Iris pigment epithelial cell (primary cell): ENCODE measurements around the gene GRK1.
"Not testable (repeated sequence)": the region's sequence is repeated elsewhere in the genome, so short reads cannot be mapped to it uniquely, and the experiment has no call there.

Experiments
- DNase-seq: peaks from one replicate; pipeline ENCODE4 v3.0.0-alpha.2; 2011; ENCODE audit warnings: low read depth

The GRK1 gene

GRCh38 chr13:113743366-113744195, 76.6 kb downstream of the GRK1 start:
- DNase-seq, result no peak

DNA sequence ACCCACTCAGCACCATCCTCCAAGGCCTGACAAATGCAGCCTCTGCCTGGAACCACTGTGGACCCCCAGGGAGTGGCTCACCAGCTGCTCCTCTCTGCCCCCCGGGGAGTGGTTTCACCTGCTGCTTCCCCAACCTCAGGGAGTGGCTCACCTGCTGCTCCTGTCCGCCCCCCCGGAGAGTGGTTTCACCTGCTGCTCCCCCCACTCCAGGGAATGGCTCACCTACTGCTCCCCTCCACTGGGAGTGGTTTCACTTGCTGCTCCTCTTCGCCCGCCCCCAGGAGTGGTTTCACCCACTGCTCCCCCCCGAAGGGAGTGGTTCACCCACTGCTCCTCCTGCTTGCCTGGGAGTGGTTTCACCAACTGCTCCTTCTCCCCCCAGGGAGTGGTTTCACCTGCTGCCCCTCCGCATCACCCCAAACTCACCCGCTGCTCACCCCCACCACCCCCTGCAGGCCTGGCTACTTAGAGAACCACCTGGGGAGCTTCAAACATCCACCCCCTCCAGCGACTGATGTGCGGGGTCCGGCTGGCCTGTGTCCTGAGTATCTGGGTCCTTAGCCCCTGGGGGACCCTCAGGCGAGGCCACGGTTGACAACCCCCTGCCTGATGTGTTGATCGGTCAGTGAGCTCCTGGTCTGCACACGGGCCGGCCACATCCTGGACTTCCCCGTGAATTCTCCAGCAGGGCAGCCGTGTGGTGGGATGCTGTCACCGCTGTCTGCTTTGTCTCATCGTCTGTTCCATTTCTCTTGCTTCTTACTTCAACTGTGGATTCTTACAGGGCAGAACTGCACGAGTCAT, 77.4 kb downstream of the GRK1 start:
- DNase-seq, result no peak

- no peak for DNase-seq
These were observed 78.0 kb downstream of the GRK1 start for GRCh38 chr13:113745059-113745458.

GRCh38 chr13:113745500-113746142, 78.6 kb downstream of the GRK1 start:
- not testable (repeated sequence) for DNase-seq

DNA sequence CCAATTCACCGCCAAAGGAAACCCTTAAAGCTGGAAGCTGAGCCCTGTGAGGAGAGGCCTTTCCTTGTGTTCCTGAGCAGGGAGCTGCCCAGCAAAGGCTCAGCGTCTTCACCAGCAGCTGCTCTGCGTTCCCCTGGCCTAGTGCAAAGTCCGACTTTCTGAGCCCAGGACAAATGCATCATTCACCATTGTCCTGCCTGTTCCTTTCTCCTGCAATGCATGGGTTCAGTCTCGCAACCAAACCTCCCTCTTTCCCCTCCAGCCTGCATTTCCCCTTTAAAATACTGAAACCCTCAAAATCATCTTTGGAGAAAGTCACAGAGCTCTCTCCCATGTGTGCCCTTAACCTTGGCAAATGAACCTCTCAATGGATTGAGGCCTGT, 79.1 kb downstream of the GRK1 start:
- no peak for DNase-seq

DNA sequence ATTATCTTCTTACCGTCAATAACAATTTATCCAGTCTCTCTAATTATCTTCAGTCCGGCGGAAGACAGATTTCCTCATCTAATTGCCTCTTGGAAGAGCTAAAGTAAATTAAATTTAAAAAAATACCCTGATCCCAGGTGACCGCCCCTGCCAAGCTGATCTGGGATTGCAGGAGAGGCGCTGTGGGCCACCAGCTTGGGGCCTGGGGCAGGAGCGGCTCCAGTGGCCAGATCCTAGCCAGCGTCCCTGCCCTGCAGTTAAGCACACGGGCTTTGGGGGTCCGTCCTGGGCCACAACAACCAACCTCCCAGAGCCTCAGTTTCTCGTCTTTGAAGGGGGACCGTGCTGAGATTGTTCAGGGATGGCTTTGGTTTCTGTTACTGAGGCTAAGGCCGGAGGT, 79.7 kb downstream of the GRK1 start:
- DNase-seq, result no peak

DNA sequence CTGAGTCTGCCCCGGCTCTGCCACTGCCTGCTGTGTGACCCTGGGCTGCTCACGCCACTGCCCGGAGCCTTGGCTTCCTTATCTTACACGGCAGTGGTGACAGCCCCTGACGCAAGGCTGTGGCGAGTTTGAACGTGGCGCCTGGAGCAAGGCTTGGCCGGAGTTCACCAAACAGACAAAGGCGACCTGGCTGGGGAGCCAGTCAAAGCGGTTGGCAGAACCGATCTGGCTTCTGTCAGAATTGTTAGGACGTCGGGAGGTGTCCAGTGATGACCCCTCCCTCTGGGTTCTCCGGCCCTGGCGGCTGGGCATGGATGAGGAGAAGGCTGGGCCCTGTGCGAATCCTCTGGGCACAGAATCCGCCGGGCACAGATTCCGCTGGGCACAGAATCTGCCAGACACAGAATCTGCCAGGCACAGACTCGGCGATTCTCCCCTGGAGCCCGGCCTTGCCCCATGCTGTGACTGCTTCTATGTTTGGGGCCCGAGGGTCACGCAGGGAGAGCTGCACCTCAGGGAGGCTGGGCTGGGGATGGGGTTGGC, 80.3 kb downstream of the GRK1 start:
- DNase-seq, result no peak

DNA sequence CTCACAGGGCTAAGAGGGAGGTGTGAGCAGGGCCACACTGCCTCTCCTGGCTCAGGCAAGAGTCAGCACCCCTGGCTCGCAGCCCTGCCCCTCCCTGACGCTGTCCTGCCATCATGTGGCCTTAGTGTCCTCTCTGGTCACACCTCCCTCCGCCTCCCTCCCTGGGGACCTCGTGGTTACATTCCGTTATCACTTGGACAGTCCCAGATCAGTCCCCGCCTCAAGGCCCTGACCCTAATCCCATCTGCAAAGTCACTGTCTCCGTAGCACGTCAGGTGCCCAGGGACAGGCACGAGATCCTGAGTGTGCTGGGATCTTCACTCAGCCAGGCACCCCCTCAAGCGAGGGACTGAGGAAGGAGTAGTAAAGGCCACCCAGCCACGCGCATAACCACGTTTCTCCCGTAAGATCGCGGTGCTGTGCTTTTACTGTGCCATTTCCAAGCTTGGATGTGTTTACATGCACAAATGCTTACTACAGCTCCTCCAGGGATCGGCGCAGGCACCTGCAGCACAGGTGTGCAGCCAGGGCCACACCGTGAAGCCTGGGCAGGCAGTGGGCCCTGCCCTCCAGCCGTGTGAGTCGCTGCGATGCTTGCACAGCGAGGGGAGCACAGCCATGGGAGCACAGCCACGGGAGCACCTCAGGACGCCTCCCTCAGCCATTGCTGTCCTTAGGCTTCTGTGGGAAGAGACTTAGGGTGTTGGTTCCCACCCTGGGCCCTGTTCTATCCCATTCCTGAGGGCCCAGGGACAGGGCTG, 81.3 kb downstream of the GRK1 start:
- DNase-seq, result no peak

DNA sequence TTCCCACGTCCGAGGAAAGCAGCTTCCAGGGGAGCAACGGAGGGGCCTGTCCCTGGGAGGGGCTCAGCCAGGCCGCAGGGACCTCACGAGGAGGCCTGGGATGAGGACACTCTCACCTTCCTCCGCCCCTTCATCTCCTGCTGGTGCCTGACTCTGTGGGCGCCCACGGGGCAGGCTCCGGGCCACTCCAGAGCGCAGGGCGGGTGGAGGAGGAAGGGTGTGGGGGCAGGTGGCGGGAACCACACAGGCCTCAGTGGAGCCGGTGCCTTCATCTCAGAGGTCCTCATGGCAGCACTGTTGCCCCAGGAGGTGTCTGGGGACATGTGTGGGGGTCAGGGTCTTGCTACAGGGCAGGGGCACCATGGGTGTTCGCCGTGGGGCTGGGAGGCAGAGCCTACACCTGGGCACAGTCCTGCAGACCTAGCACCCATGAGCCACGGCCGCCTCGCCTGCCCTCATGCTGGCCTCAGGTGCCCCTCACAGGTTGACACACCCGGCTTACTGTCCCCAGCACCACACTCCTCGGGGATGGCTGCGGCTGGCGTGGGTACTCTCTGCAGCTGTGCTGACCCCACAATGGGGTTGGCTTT, 81.9 kb downstream of the GRK1 start:
- no peak for DNase-seq

GRCh38 chr13:113749507-113749906, 82.5 kb downstream of the GRK1 start:
- DNase-seq, result no peak

DNA sequence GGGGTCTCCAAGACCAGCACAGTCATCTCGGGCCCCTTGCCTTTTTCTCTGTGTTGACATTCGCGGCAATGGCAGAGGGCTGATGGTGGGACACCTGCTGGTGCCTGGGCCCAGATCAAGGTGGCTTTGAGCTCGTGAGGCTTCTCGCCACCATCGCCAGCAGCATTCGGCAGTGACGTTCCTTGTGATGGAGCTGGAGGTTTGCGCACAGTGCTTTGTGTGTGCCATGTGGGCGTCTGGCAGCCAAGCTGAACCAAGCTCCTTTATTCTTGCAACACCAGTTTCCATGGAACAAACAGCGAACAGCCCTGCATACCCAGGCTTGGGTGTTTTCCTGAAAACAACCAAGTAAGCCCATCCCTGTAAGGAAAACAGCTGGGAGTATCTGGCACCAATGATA, 82.9 kb downstream of the GRK1 start:
- no peak for DNase-seq

DNA sequence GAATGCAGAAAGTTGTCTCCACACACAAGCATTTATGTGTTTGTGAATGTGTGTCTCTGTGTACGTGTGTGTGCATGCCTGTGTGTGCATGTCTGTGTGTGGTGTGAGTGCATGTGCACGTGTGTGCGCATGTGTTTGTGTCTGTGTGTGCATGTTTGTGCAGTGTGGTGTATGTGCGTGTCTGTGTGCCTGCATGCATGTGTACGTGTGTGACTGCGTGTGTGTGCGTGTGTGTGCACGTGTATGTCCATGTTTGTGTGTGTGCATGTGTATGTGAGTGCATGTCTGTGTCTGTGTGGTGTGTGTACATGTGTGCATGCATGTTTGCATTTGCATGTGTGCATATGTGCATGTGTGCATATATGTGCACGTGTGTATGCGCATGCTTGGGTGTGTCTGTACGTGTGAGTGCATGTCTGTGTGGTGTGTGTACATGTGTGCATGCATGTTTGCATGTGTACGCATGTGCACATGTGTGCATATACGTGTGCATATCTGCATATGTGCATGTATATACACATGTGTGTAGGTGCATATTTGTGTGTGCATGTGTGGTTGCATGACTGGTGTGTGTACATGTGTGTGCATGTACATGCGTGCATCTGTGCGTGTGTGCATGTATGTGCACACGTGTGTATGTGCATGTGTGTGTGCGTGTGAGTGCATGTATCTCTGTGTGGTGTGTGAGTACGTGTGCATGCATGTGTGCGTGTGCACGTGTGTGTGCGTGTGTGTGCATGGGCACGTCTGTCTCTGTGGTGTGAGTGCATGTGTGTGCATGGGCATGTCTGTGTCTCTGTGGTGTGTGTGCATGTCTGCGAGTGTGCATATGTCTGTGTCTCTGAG, 83.8 kb downstream of the GRK1 start:
- no peak for DNase-seq

DNA sequence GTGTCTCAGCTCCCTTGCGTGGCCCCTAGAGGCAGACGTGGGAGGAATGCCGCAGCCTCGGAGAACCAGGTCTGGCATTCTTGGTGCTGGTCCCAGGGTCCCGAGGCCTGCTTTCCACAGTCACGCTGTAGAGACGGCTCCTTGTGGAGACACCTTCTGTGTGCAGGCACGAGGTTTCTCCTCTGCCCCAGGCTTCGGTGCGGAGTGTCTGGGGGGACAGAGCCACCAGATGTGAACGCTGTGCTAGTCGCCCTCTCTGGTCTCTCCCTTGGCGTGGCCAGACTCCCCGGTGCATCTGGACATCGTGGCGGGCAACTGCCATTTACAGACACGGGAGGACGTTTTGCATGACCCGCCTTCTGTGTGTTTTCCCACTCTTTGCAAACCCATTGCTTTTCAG, 84.5 kb downstream of the GRK1 start:
- no peak for DNase-seq

- not testable (repeated sequence) for DNase-seq
These were observed 85.4 kb downstream of the GRK1 start for GRCh38 chr13:113752211-113752986.

- DNase-seq, result no peak
These were observed 86.2 kb downstream of the GRK1 start for GRCh38 chr13:113753171-113753570.

DNA sequence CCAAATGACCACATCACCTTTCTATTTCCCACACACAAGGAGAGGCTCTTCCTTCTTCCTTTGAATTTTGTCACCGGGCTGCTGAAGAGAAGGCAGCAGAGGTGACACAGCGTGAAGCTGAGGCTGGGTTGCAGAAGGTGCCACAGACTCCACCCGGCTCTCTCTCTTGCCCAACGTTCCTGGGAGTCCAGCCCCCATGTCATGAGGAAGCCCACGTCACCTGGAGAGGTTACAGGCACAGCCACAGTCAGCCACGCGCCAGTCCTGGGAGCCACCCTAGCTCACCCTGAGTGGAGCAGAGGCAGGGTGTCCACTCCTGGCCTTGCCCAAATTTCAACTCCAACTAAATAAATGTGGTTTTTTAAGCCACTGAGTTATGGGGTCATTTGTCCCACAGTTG, 87.2 kb downstream of the GRK1 start:
- no peak for DNase-seq

- DNase-seq, result no peak
These were observed 87.7 kb downstream of the GRK1 start for GRCh38 chr13:113754691-113755090.

GRCh38 chr13:113756441-113757097, 89.5 kb downstream of the GRK1 start:
- peak; percentile 47 for DNase-seq
